Smooth muscle cell (in vitro differentiated cells): ENCODE measurements around the gene CD4. TPM values are rescaled to one million over a fixed set of nuclear protein-coding genes. Genes with fewer than 3 reads are reported as not detected.

Experiments
- DNase-seq: peaks from one replicate; lab custom pipeline; 2025; ENCODE audit not compliant: unreplicated experiment; lab: John Stamatoyannopoulos, UW
- H2AFZ ChIP-seq: fragments of 200-600 bp; sonication (generic); 2 replicates; pipeline ENCODE4 v1.6.0; 2016; ENCODE audit warnings: antibody characterized with exemption, low read depth, mild to moderate bottlenecking
- H3F3A ChIP-seq: fragments of 200-600 bp; sonication (generic); 2 replicates; pipeline ENCODE4 v1.6.0; 2017; ENCODE audit warnings: antibody characterized with exemption, low read depth
- H3K27ac ChIP-seq: fragments of 200-600 bp; sonication (generic); 2 replicates; pipeline ENCODE4 v1.5.1; 2016; ENCODE audit warnings: low read depth, mild to moderate bottlenecking
- H3K27me3 ChIP-seq: fragments of 200-600 bp; sonication (generic); 2 replicates; pipeline ENCODE4 v1.6.1; 2016; ENCODE audit warnings: low read depth, mild to moderate bottlenecking
- H3K36me3 ChIP-seq: fragments of 200-600 bp; sonication (generic); 2 replicates; pipeline ENCODE4 v1.5.1; 2016; ENCODE audit warnings: low read depth
- H3K4me1 ChIP-seq: fragments of 200-600 bp; sonication (generic); 2 replicates; pipeline ENCODE4 v1.5.1; 2016; ENCODE audit warnings: low read depth
- H3K4me2 ChIP-seq: fragments of 200-600 bp; sonication (generic); 2 replicates; pipeline ENCODE4 v1.6.0; 2016; ENCODE audit warnings: mild to moderate bottlenecking
- H3K4me3 ChIP-seq: fragments of 200-600 bp; sonication (generic); 2 replicates; pipeline ENCODE4 v1.5.1; 2016; ENCODE audit warnings: mild to moderate bottlenecking
- H3K79me2 ChIP-seq: fragments of 200-600 bp; sonication (generic); 2 replicates; pipeline ENCODE4 v1.6.0; 2016; ENCODE audit warnings: low read depth, mild to moderate bottlenecking
- H3K9ac ChIP-seq: fragments of 200-600 bp; sonication (generic); 2 replicates; pipeline ENCODE4 v1.6.0; 2016; ENCODE audit warnings: low read depth
- H3K9me3 ChIP-seq: fragments of 200-600 bp; sonication (generic); replicated peaks from 2 replicates; pipeline ENCODE4 v1.5.1; 2016; ENCODE audit warnings: low read depth
- H4K20me1 ChIP-seq: fragments of 200-600 bp; sonication (generic); 2 replicates; pipeline ENCODE4 v1.6.0; 2016; ENCODE audit warnings: low read depth
- CTCF ChIP-seq: fragments of 200-600 bp; sonication (generic); IDR thresholded peaks from 2 replicates; pipeline ENCODE4 v1.5.1; 2017; ENCODE audit warnings: borderline replicate concordance, mild to moderate bottlenecking, antibody characterized with exemption; ENCODE audit not compliant: insufficient read depth, poor library complexity, severe bottlenecking
- WGBS: methylation state at CpG from one replicate; pipeline ENCODE4 v1.1.7; 2016; ENCODE audit warnings: low lambda C conversion rate; 5-methylcytosine and 5-hydroxymethylcytosine counted together
- polyA plus RNA-seq: library from polyadenylated mRNA; unstranded; fragments of >200 nt; fragmentation: Nextera tagmentation; extraction: Ambion mirVana; gene quantifications from 2 replicates; pipeline ENCODE4 v1.2.1, GENCODE V29; 2016
- total RNA-seq: library from RNA; depleted of rRNA; stranded (reverse); fragments of >200 nt; gene quantifications from 2 replicates; pipeline ENCODE4 v1.2.3, GENCODE V29; 2014

CD4 gene
- total and polyA plus RNA-seq, 2 experiments from 2014 or later = 0.13 to 2.5 TPM

DNA sequence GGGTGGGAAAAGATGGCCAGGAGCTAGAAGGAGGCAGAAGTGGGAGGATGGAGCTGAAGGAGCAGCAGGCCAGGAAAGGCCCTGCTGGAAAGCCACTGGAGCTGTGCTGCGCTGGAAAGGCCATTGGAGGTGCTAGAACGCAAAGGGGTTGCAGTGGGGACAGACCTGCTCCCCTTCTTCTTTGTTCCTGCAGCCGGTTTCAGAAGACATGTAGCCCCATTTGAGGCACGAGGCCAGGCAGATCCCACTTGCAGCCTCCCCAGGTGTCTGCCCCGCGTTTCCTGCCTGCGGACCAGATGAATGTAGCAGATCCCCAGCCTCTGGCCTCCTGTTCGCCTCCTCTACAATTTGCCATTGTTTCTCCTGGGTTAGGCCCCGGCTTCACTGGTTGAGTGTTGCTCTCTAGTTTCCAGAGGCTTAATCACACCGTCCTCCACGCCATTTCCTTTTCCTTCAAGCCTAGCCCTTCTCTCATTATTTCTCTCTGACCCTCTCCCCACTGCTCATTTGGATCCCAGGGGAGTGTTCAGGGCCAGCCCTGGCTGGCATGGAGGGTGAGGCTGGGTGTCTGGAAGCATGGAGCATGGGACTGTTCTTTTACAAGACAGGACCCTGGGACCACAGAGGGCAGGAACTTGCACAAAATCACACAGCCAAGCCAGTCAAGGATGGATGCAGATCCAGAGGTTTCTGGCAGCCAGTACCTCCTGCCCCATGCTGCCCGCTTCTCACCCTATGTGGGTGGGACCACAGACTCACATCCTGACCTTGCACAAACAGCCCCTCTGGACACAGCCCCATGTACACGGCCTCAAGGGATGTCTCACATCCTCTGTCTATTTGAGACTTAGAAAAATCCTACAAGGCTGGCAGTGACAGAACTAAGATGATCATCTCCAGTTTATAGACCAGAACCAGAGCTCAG lies 30.0 kb downstream of the CD4 start:
- no peak overlapping the region for H3K4me3 ChIP-seq
- H3K9me3 ChIP-seq = no peaks in the 10 kb centered on the region
- H3K27me3 ChIP-seq = peaks cover 5% of the 10 kb centered on the region
- no peak overlapping the region for H3K27ac ChIP-seq
- no peaks in the 10 kb centered on the region for H3K36me3 ChIP-seq
- DNase-seq = no peak
- H3F3A ChIP-seq = no peaks in the 10 kb centered on the region
- WGBS = 75% methylated on average over 13 of the region's 13 CpGs
- TF ChIP-seq CTCF = no peak
- H2AFZ ChIP-seq = no peak overlapping the region
- H3K79me2 ChIP-seq = no peaks in the 10 kb centered on the region
- H3K4me2 ChIP-seq = no peak overlapping the region
- no peak overlapping the region for H3K9ac ChIP-seq
- H3K4me1 ChIP-seq = peaks cover 28% of the 10 kb centered on the region
- H4K20me1 ChIP-seq = no peaks in the 10 kb centered on the region

- no peak for DNase-seq
- Histone ChIP-seq H3K36me3 (no peaks in the 10 kb centered on the region), H3K27ac (no peak overlapping the region), H3K4me3 (no peak overlapping the region), H3K9ac (no peak overlapping the region), H3F3A (no peaks in the 10 kb centered on the region), H3K27me3 (peaks cover 5% of the 10 kb centered on the region), H3K79me2 (no peaks in the 10 kb centered on the region), H3K4me1 (peaks cover 28% of the 10 kb centered on the region), H3K9me3 (no peaks in the 10 kb centered on the region), H2AFZ (no peak overlapping the region), H3K4me2 (no peak overlapping the region), H4K20me1 (no peaks in the 10 kb centered on the region)
- TF ChIP-seq CTCF = no peak
- WGBS = 56% methylated on average over 5 of the region's 5 CpGs
Observed at GRCh38 chr12:6820166-6820565, 30.8 kb downstream of the CD4 start.

DNA sequence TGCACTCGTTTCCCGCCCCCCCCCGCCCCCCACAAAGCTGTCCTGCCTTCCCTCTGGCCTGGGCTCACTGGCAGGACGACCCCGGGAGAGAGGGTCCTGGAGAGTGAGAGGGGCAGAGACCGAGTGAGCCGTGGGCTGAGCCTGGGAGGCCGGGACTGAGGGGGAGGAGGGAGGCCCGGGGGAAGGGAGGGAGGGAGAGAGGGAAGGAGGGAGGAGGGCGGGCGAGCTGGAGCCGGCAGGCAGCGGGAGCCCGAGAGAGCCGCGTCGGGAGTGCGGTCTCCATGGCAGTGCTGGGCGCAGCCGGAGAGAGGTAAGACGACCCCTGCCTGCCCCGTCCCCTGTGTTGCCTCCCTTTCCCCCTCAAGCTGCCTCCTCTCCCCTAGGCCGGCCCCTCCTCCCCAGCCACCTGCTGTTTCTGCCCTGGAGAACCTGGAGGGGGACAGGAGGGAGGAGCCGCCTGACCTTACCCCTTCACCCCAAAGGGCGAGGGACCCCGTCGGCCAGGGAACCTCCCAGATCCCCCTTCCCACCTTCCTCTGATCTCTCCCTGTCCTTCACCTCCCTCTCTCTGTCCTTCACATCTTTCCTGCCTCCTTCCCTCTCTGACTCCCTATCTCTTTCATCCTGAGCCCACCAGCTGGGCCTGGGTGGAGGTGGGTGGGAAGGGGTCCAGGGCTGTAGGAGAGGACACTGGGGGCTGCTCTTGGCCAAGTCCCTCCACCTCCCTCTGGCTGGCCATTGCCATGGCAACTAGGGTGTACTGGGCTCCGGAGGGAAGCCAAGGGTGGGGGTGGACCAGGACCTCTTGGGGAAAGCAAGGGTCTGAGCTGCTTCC lies 32.5 kb downstream of the CD4 start, which contains the start of gene GPR162:
Gene GPR162, plus strand, starts transcription at position 231 of the 835 bp plus-strand sequence. CDS start 2,078 bp downstream, outside the sequence.
- peaks cover under 1% of the 10 kb centered on the region for H4K20me1 ChIP-seq
- WGBS = 3% methylated on average over 9 of the region's 28 CpGs
- H3K4me3 ChIP-seq = peak within 1 kb of the TSS; percentile 51
- DNase-seq = peak; percentile 81
- no peaks in the 10 kb centered on the region for H3K36me3 ChIP-seq
- H3K4me1 ChIP-seq = peaks cover 28% of the 10 kb centered on the region
- peak within 1 kb of the TSS; percentile 81 for H3K4me2 ChIP-seq
- H3K27ac ChIP-seq = no peak within 1 kb of the TSS
- no peak within 1 kb of the TSS for H3K9ac ChIP-seq
- H2AFZ ChIP-seq = no peak within 1 kb of the TSS
- H3K27me3 ChIP-seq = peaks cover 5% of the 10 kb centered on the region
- H3F3A ChIP-seq = no peaks in the 10 kb centered on the region
- no peaks in the 10 kb centered on the region for H3K9me3 ChIP-seq
- no peaks in the 10 kb centered on the region for H3K79me2 ChIP-seq
- TF ChIP-seq CTCF = no peak
